ENCODE measurements around the gene CRYGS. TPM values are rescaled to one million over a fixed set of nuclear protein-coding genes. Genes with fewer than 3 reads are reported as not detected.

CRYGS gene
- total RNA-seq, 1 donor from 2014 or later = 0.79 TPM

DNA sequence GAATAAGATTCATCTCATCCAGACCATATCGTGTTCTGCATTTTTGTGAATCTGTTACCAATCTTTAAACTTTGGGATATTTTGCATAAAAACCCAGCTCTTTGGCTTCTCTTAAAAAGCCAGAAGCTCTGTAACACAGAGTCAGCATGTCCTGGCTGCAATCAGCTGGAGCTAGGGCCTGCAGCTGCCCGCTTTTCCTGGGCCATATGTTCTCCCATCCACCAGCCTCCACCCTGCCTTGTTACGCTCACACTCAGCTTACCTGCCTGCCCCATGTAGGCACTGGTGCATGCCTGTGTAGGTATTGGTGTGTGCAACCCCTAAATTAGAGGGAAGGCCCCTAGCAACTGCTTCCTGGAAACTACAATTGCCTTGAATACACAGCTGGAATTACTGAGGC is 48.2 kb downstream of the CRYGS start:
- TF ChIP-seq, protein P1, sequence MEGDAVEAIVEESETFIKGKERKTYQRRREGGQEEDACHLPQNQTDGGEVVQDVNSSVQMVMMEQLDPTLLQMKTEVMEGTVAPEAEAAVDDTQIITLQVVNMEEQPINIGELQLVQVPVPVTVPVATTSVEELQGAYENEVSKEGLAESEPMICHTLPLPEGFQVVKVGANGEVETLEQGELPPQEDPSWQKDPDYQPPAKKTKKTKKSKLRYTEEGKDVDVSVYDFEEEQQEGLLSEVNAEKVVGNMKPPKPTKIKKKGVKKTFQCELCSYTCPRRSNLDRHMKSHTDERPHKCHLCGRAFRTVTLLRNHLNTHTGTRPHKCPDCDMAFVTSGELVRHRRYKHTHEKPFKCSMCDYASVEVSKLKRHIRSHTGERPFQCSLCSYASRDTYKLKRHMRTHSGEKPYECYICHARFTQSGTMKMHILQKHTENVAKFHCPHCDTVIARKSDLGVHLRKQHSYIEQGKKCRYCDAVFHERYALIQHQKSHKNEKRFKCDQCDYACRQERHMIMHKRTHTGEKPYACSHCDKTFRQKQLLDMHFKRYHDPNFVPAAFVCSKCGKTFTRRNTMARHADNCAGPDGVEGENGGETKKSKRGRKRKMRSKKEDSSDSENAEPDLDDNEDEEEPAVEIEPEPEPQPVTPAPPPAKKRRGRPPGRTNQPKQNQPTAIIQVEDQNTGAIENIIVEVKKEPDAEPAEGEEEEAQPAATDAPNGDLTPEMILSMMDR (IDR thresholded peaks at IDR 0.05; ENCODE audit: insufficient read depth, low read length, severe bottlenecking) = no peak
- no peak for DNase-seq (ENCODE audit: low read depth)
- Histone ChIP-seq H3K27me3 (ENCODE audit: control insufficient read depth, insufficient read depth, low read length) (peaks cover 11% of the 10 kb centered on the region), H3K4me3 (ENCODE audit: low read depth, low read length) (no peak overlapping the region), H3K36me3 (ENCODE audit: control insufficient read depth, insufficient read depth, low read length) (no peaks in the 10 kb centered on the region)
- no peak for FAIRE-seq

DNA sequence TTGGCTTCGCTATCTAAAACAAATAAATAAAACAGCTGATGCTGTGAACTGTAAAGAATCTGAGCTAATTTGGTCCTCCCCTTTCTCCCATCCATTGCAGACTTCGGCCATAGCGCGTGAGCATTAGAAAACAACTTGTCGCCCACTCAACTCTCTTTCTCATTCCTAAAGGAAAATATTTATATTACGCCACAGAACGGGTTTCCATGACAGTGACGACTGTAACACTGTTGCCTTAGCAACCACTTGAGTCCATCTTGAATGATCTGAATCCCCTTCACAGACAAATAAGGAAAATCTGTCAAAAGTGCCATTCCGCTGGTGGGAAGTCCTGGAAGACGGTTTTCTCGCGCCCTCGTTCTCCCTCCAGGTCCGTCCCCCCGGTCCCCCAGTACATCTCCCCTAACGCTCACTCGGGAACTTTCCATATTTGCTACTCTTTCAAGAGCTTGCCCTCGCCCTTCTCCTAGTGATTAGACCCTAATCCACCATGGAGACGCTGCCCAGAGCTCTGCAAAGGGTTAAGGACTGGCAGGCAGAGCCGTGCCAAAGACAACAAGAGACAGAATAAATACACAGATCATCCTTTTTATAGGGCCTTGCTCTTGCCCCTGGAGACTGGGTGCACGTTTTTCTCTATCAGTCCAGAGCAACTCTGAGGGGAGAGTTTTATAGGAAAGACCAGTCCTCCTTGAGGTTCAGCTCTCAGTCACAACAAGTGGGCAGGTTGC is 50.5 kb downstream of the CRYGS start:
- TF ChIP-seq, protein P1 (IDR thresholded peaks at IDR 0.05; ENCODE audit: insufficient read depth, low read length, severe bottlenecking) = no peak
- H3K4me3 ChIP-seq (ENCODE audit: low read depth, low read length) = no peak overlapping the region
- FAIRE-seq (no peak), DNase-seq (ENCODE audit: low read depth) (no peak)
- peaks cover 11% of the 10 kb centered on the region for H3K27me3 ChIP-seq (ENCODE audit: control insufficient read depth, insufficient read depth, low read length)
- no peaks in the 10 kb centered on the region for H3K36me3 ChIP-seq (ENCODE audit: control insufficient read depth, insufficient read depth, low read length)

DNA sequence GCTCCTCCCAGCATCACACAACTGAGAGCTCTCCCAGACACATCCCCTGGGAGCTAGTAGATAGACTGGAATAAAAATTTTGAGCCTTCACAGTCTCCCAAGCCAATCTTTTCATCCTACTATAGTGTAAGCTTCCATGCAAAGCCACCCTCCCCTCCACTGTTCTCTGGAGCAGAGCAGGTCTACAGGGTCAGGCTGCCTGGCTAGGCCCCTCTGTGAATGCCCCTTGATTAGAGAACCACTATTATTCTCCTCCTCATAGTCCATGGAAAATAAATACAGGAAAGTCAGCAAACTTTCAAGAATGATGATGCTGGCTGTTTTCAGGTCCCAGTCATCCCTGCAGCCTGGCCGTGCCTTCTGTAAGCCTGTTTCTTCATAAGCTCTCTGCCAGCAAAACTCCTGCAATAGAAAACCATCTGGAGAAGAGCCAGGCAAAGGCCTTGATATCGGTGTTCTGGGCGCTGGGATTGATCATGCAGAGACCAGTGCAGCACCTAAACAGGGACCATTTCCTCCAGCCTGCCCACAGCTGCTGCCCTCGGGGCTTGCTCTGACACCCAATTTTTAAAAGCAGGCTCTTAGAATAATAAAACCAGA is 51.7 kb downstream of the CRYGS start:
- DNase-seq (ENCODE audit: low read depth) (no peak), FAIRE-seq (no peak)
- Histone ChIP-seq H3K4me3 (ENCODE audit: low read depth, low read length) (no peak overlapping the region), H3K36me3 (ENCODE audit: control insufficient read depth, insufficient read depth, low read length) (no peaks in the 10 kb centered on the region), H3K27me3 (ENCODE audit: control insufficient read depth, insufficient read depth, low read length) (peaks cover 12% of the 10 kb centered on the region)
- TF ChIP-seq, protein P1 (IDR thresholded peaks at IDR 0.05; ENCODE audit: insufficient read depth, low read length, severe bottlenecking) = no peak

DNA sequence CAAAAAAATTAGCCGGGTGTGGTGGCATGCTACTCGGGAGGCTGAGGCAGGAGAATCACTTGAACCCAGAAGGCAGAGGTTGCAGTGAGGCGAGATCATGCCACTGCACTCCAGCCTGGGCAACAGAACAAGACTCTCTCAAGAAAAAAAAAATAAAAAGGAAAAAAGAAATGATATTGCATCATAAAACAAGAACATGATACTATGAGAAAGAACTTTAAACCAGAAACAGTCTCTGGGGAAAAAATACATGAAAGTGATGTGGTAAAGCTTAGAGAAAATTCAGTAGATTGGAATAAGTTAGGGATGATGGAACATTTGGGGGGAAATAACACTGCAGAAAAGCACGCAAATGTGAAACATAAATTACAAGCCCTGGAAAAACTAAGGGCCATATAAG is 54.7 kb downstream of the CRYGS start:
- H3K27me3 ChIP-seq (ENCODE audit: control insufficient read depth, insufficient read depth, low read length) = peaks cover 10% of the 10 kb centered on the region
- no peak for FAIRE-seq
- H3K4me3 ChIP-seq (ENCODE audit: low read depth, low read length) = no peak overlapping the region

More for the DNA sequence above, 54.7 kb downstream of the CRYGS start:
- no peak for DNase-seq (ENCODE audit: low read depth)
- TF ChIP-seq, protein P1 (IDR thresholded peaks at IDR 0.05; ENCODE audit: insufficient read depth, low read length, severe bottlenecking) = no peak
- H3K36me3 ChIP-seq (ENCODE audit: control insufficient read depth, insufficient read depth, low read length) = no peaks in the 10 kb centered on the region

Other genes with a start within 250 kb of the CRYGS start
- not detected in 2 replicates for gene DGKG, start 182.1 kb downstream of the CRYGS start, total RNA-seq
- 13.7 and 14.7 TPM in 2 replicates for gene TBCCD1, start 23.0 kb upstream of the CRYGS start, total RNA-seq
- 66.6 and 94.5 TPM in 2 replicates for gene DNAJB11, start 26.3 kb upstream of the CRYGS start, total RNA-seq
- 0.13 TPM in 1 of 2 replicates, not detected in the other for gene AHSG, start 68.7 kb upstream of the CRYGS start, total RNA-seq
- 0.38 TPM in 1 of 2 replicates, not detected in the other for gene FETUB, start 96.0 kb upstream of the CRYGS start, total RNA-seq
- not detected in 2 replicates for gene HRG, start 121.6 kb upstream of the CRYGS start, total RNA-seq
- gene KNG1, start 173.0 kb upstream of the CRYGS start, total RNA-seq = not detected in 2 replicates
- gene EIF4A2, start 239.2 kb upstream of the CRYGS start, total RNA-seq = 357 and 614 TPM in 2 replicates